RPMI7951 (cell line): ENCODE data around the gene LTBP3. TPM values are rescaled to one million over a fixed set of nuclear protein-coding genes. Genes with fewer than 3 reads are reported as not detected.
"Not testable (repeated sequence)": the region's sequence is repeated elsewhere in the genome, so short reads cannot be mapped to it uniquely, and the experiment has no call there.

Source experiments
- DNase-seq: peaks from one replicate; pipeline ENCODE4 v3.0.0-alpha.2; 2012; ENCODE audit warnings: low read depth
- total RNA-seq: library from RNA; depleted of rRNA; stranded (reverse); fragments of >200 nt; shearing (Covaris generic); gene quantifications from 2 replicates; pipeline ENCODE4 v1.2.3, GENCODE V29; 2014

LTBP3 gene
- total RNA-seq, 1 experiment from 2014 or later, result 20.9 TPM

DNA sequence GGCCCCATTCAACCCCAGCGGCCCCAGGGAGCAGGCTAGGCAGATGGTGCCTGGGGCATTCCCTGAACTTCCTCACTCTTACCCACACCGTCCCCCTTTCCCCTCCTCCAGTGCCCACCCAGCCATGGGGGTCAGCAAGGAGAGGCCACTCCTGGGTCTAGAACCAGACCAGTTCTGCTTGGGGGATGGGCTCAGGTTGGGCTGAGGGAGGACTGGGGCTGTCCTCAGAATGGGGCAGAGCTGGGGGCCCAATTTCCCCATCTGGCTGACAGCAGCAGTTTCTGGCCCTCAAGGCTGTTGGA is 20.9 kb downstream of the LTBP3 start:
- no peak for DNase-seq

DNA sequence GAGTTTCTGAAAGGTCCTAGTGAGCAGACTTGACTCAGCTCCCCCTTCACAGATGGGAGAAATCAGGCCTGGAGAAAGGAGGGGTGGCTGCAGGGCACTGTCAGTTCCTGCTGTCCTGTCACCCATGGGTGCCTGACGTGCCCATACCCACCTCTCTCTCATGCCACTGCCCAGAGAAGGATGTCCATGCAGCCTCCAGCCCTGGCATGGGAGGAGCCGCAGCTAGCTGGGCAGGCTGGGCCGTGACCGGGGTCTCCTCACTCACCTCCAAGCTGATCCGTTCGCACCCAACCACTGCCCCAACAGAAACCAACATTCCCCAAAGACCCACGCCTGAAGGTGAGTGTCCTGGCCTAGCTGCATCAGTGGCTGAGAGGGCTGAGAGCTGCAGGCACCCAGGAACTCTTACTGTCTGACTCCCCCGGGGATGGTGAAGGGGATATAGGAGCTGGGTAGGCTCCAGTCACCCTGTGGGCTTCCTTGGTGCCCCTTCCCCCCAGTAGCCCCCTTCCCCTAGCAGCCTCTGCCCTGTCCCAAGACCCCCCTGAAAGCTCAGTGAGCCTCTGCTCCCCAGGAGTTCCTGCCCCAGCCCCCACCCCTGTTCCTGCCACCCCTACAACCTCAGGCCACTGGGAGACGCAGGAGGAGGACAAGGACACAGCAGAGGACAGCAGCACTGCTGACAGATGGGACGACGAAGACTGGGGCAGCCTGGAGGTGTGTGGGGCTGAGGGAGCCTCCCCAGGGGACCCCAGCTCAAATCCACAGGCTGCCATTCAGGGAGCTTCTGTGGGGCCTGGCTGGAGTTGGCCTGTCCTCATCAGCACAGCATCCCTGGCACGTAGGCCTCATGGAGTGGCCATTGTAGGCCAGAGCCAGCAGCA is 21.5 kb downstream of the LTBP3 start:
- DNase-seq, result no peak

DNA sequence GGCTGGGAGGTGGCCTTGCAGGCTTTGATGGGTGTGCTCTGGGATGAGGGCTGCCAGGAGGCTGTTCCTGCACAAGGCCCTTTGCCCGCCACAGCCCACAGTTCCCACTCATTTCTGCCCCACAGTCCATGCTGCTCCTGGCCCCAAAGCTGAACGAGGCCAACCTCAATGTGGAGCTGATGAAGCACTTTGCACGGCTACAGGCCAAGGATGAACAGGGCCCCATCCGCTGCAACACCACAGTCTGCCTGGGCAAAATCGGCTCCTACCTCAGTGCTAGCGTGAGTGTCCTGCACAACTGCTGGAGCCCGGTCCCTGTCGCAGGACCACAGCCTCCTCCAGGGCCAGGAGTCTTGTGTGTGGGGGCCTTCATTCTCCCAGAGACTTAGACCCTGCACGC is 23.1 kb downstream of the LTBP3 start:
- DNase-seq, result no peak

DNA sequence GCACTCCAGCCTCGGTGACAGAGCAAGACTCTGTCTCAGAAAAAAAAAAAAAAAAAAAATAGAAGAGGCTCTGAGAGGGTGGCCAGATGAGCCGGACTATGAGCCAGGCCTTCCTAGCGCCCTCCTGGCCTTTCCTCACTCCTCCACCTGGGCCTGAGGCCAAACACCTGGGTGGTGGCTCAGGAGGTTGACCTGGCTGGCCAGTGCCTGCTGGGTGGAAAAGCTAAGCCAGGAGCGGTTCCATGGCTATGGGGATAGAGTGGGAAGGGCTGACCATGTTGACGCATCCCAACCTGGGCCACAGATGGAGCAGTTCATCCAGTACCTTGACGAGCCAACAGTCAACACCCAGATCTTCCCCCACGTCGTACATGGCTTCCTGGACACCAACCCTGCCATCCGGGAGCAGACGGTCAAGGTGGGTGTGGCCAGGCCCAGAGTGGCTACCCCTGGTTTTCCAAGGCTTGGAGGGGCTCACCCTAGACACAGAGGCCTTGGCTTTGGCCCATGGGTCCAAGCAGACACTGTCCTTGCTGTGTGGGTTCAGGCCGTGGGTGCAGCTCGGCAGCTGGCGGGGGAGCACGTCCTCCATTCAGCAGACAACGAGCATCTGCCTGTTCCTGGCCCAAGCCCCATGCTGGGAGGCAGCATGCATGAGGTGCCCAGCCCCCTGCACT is 25.6 kb downstream of the LTBP3 start:
- DNase-seq, result no peak

DNA sequence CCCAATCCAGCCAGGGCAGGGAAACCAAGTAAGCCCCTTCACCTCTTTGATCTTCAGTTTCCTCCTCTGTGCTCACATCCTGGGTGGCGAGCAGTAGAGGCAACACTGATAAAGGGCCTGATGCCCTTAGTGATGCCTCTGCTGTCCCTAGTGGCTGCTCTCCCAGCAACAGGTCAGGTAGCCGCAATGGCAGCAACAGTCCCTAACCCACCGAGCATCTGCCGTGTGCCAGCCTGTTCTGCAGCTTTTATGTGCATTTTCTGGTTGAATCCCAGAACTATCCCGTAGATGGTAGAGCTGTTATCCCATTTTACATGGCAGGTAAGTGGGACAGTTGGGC is 28.0 kb downstream of the LTBP3 start:
- DNase-seq, result no peak

DNA sequence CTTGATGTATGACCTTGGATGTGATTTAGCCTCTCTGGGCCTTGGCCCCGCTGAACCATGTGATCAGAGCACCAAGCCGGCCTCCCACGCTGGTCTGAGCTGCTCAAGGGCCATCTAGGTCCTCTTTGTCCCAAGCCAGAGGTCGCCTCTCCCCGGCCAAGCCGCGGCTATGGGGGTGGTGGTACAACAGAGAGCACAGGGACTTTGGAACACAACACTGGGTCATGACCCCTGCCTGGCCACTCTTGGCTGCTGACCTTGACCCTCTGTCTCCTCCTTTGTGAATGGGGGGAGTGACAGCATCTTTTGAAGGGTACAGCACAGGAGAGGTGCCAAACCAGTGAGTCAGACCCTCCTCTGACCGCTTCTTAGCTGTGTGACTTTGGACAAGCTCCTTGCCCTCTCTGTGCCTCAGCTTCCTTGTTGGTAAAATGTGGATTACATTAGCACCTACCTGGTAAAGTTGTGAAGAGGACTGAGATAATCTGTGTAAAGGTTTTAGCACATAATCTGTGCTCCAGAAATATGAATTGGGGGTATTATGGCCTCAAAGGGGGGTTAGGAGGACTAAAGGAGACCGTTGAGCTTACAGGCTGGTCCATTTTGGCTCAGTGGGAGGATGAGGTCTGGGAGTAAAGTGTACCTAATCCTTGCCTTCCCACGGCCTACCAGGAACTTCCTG is 28.5 kb downstream of the LTBP3 start:
- DNase-seq, result no peak

DNA sequence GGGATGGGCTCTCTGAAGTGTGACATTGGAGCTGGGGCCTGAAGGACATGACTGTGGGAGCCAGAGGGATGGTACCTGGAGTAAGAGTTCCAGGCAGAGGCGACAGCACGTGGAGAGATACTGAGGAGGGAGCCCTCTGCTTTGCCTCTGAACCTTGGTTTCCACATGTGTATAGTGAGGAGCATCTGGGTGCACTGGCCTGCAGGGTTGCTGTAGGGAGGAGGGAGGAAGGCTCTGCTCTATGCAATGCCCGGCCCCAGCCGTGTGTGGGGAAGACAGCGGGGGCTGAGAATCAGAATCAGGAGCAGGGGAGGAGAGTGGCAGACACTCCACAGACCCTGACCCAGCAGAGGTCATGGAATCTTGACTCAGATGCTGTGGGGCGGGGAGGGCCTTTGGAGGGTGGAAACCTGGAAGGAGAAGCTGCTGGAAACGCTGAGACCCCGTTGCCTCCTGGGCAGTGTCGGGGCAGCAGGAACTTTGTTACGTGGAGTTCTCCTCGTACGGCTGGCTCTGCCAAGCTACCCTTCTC is 29.3 kb downstream of the LTBP3 start:
- DNase-seq, result no peak

DNA sequence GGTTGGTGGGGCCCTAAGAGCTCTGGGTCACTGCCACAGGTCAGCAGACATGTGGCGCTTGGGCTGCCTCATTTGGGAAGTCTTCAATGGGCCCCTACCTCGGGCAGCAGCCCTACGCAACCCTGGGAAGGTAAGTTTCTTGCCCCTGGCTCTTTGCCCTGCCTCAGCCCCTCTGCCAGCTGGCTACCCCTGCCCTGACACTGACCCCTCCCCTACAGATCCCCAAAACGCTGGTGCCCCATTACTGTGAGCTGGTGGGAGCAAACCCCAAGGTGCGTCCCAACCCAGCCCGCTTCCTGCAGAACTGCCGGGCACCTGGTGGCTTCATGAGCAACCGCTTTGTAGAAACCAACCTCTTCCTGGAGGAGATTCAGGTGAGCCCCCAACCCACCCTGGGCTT is 31.4 kb downstream of the LTBP3 start:
- DNase-seq, result no peak

DNA sequence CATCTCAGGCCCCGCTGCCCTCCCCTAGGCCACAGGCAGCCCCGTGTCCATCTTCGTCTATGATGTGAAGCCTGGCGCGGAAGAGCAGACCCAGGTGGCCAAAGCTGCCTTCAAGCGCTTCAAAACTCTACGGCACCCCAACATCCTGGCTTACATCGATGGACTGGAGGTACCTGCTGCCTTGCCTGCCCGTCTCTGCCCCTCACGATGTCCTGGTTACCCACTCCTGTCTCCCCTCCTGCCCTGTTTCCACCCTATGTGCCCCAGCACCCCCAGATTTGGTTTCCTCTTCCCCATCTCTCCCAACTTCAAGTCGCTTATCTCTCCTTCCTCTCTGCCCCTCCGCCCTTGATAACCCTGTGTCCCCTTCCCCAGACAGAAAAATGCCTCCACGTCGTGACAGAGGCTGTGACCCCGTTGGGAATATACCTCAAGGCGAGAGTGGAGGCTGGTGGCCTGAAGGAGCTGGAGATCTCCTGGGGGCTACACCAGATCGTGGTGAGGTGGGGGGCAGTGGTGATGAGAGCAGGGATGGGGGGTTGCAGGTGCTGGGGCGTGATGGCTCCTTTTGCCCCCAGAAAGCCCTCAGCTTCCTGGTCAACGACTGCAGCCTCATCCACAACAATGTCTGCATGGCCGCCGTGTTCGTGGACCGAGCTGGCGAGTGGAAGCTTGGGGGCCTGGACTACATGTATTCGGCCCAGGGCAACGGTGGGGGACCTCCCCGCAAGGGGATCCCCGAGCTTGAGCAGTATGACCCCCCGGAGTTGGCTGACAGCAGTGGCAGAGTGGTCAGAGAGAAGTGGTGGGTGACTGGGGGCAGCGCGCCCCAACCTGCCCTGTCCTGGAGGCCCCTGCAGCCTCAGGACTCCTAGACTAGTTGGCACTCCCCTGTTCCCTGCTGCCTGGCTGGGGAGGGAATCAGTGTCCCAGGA is 32.3 kb downstream of the LTBP3 start:
- DNase-seq, result no peak

DNA sequence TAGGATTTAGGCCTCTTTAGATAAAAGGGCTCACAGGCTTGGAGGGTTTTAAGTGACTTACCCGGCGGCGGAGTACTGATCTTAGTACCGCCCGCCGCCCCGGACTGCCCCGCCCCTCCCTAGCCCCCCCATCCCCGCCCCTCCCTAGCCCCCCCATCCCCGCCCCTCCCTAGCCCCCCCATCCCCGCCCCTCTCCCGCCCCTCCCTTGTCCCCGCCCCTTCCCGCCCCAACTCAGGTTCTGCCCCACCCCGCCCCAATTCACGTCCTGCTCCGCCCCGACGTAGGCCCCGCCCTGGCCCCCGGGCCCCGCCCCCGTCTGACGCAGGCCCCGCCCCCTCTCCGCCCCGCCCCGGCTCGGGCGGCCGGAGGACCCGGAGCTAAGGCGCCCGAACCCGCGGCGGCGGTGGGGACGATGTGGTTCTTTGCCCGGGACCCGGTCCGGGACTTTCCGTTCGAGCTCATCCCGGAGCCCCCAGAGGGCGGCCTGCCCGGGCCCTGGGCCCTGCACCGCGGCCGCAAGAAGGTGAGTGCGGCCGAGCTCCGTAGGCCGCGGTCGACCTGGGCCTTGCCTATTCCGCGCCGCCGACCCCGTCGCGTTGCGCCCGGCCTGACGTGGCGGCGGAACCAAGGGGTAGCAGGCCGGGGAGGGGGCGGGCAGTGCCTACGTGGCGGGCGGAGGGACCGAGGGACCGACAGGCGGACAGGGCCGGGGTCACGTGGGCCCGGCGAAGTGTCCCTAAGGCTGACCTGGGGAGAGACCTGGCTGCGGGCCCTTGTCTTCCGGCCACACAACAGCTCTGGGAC is 33.2 kb downstream of the LTBP3 start, which contains the start of gene SCYL1:
Gene SCYL1 (plus strand): TSS at position 343 of the 805 bp plus-strand sequence. CDS start 71 bp downstream, at position 414.
- peak; percentile 74 for DNase-seq

DNA sequence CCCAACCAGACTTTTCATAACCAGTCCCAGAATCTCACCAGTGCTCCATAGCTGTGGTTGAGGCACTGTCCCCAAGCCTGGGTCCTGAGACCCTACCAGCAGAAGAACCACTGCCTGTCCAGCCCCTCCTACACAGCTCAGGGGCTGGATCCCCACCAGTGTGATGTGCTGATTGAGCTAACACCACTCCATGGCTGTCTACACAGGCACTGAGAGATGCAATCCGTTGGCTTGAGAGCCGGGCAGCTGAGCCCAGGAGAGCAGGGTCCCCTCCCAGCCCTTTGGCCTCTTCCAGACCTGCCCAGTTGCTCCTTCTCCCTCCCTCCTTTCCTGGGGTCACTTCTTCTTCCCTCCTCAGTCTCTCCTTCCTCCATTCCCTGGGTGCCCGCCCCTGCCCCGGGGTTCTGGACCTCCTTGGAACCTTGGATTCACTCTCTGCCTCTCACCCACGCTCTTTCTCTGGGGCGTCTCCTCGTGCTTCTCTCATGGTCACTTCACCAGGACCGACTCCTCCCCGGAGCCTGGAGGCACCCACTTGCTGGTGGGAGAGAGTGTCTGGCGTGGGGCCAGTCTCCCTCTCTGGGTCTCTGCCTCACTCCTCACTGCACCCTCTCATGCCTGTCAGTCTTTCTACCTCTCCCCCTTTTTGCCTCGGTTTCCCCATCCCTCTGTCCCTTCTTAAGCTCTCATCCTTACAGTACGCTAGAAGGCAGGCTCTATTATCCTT is 34.0 kb downstream of the LTBP3 start:
- no peak for DNase-seq

DNA sequence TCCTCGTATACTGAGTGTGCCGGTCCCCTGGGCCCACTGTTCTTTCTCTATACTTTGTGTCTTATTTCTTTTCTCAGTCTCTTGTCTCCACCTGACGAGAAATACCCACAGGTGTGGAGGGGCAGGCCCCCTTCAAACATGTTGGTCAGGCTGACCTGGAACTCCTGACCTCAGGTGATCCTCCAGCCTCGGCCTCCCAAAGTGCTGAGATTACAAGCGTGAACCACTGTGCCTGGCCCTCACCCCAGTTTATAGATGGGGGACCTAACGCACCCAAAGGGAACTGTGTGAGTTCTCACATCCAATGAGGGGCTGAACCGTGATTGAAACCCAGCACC is 34.6 kb downstream of the LTBP3 start:
- not testable (repeated sequence) for DNase-seq

DNA sequence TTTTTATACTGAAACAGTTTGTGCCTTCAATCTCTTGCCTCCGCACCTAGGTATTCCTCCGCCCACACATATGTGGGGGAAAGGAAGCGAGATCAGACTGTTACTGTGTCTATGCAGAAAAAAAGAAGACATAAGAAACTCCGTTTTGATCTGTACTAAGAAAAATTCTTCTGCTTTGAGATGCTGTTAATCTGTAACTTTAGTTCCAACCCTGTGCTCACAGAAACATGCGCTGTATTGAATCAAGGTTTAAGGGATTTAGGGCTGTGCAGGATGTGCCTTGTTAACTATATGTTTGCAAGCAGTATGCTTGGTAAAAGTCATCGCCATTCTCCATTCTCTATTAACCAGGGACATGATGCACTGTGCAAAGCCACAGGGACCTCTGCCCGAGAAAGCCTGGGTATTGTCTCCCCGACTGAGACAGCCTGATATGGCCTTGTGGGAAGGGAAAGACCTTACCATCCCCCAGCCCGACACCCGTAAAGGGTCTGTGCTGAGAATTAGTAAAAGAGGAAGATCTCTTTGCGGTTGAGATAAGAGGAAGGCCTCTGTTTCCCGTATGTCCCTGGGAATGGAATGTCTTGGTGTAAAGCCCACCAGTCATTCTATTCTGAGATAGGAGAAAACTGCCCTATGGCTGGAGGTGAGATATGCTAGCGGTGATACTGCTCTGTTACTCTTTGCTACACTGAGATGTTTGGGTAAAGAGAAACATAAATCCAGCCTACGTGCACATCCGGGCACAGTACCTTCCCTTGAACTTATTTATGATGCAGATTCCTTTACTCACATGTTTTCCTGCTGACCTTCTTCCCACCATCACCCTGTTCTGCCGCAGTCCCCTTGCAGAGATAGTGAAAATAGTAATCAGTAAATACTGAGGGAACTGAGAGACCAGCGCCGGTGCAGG is 35.2 kb downstream of the LTBP3 start:
- not testable (repeated sequence) for DNase-seq

DNA sequence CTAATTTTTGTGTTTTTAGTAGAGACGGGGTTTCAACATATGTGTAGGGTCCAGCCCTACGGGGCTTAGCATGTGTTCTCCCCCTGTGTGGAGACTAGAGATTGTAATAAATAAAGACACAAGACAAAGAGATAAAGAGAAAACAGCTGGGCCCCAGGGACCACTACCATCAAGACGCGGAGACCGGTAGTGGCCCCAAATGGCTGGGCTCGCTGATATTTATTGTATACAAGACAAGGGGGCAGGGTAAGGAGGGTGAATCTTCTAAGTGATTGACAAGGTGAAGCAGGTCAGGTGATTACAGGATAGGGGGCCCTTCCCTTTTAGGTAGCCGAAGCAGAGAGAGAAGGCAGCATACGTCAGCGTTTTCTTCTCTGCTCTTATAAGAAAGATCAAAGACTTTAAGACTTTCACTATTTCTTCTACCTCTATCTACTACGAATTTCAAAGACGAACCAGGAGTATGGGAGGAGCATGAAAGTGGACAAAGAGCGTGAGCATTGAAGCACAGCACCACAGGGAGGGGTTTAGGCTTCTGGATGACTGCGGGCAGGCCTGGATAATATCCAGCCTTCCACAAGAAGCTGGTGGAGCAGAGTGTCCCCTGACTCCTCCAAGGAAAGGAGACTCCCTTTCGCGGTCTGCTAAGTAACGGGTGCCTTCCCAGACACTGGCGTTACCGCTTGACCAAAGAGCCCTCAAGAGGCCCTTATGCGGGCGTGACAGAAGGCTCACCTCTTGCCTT is 36.2 kb downstream of the LTBP3 start:
- DNase-seq, result not testable (repeated sequence)

DNA sequence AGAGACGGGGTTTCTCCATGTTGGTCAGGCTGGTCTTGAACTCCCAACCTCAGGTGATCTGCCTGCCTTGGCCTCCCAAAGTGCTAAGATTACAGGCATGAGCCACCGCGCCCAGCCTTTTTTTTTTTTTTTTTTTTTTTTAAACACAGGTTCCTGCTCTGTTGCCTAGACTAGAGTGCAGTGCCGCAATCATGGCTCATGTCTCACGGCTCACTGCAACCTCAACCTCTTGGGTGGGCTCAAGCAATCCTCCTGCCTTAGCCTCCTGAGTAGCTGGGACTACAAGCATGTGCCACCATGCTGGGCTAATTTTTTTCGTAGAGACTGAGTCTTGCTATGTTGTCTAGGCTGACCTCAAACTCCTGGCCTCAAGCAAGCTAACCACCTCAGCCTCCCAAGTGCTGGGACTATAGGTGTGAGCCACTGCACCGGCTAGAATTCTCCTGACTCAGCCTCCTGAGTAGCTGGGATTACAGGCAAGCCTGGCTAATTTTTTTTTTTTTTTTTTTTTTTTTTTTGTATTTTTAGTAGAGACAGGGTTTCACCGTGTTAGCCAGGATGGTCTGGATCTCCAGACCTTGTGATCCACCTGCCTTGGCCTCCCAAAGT is 39.1 kb downstream of the LTBP3 start:
- not testable (repeated sequence) for DNase-seq

DNA sequence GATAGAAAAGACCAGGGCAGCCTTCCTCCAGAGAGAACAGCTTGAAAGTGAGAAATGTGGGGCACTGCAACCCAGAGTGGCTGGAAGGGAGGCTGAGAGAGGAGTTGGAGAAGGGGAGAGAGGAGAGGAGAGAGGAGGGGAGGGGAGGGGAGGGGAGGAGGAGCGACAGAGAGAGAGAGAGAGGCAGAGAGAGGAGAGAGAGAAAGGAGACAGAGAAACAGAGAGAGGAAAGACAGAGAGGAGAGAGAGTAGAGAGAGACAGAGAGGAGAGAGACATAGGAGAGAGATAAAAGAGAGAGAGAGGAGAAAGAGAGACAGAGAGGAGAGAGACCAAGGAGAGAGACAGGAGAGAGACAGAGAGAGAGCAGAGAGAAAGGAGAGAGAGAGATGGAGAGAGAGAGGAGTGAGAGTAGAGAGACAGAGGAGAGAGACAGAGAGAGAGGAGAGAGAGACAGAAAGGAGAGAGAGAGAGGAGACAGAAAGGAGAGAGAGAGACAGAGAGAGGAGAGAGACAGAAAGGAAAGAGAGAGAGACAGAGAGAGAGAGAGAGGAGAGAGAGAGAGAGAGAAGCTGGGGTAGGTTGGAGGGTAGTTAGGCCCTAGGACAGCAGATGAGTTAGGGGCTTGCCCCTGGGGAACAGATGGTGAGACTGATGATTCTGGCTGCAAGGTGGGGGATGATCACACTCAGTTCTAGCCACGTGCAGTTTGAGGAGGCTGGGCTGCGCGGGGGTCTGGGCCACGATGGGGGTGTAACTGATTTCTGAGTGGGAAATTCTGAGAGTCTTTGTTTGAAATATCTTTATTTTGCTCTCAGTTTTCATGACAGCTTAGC is 41.8 kb downstream of the LTBP3 start:
- no peak for DNase-seq

DNA sequence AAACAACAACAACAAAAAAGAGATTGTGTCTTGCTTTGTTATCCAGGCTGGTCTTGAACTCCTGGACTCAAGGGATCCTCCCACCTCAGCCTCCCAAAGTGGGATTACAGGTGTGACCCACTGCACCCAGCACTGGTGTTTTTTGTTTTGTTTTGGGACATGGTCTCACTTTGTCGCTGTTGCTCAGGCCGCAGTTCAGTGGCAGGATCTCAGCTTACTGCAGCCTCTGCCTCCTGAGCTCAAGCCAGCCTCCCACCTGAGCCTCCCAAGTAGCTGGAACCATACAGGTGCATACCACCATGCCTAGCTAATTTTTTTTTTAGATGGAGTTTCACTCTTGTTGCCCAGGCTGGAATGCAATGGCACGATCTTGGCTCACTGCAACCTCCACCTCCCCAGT is 45.8 kb downstream of the LTBP3 start:
- not testable (repeated sequence) for DNase-seq
